GM19099 (cell line): Measurements from ENCODE around the gene DHDDS.

ENCODE experiments used
- POLR2A ChIP-seq: IDR thresholded peaks from 3 replicates; pipeline ENCODE4 v1.6.1; 2011; ENCODE audit warnings: low read depth; ENCODE audit not compliant: insufficient read length; ENCODE audit errors: extremely low read depth

DHDDS gene

GRCh38 chr1:26431979-26432695, at the start of gene DHDDS:
Gene DHDDS (plus strand): TSS chr1:26432321. CDS start chr1:26432946, 625 bp downstream.
- TF ChIP-seq POLR2A, result peak; percentile 94

GRCh38 chr1:26384076-26384475, 48.0 kb upstream of the DHDDS start:
- no peak for TF ChIP-seq POLR2A

GRCh38 chr1:26387447-26387846, 44.7 kb upstream of the DHDDS start:
- no peak for TF ChIP-seq POLR2A

- TF ChIP-seq POLR2A, result no peak
These were observed 43.2 kb upstream of the DHDDS start for GRCh38 chr1:26388791-26389445.

GRCh38 chr1:26389604-26390247, 42.4 kb upstream of the DHDDS start:
- no peak for TF ChIP-seq POLR2A

- no peak for TF ChIP-seq POLR2A
These were observed 40.7 kb upstream of the DHDDS start for GRCh38 chr1:26391450-26391849.

- no peak for TF ChIP-seq POLR2A
These were observed 36.4 kb upstream of the DHDDS start for GRCh38 chr1:26395754-26396153.

GRCh38 chr1:26399034-26399433, 33.1 kb upstream of the DHDDS start:
- TF ChIP-seq POLR2A, result no peak

- no peak for TF ChIP-seq POLR2A
These were observed 30.2 kb upstream of the DHDDS start for GRCh38 chr1:26401891-26402290.

- TF ChIP-seq POLR2A, result no peak
These were observed 28.5 kb upstream of the DHDDS start for GRCh38 chr1:26403656-26404055.

- TF ChIP-seq POLR2A, result no peak
These were observed 27.5 kb upstream of the DHDDS start for GRCh38 chr1:26404641-26405040.

GRCh38 chr1:26405281-26405915, 26.7 kb upstream of the DHDDS start:
- TF ChIP-seq POLR2A, result no peak

- no peak for TF ChIP-seq POLR2A
These were observed 23.5 kb upstream of the DHDDS start for GRCh38 chr1:26408604-26409003.

GRCh38 chr1:26409191-26409807, 22.8 kb upstream of the DHDDS start:
- no peak for TF ChIP-seq POLR2A
